IPS DF 6.9 (cell line): ENCODE data around the gene HSPA4L.

ENCODE experiments used
- DNase-seq: peaks from one replicate; pipeline ENCODE4 v3.0.0-alpha.2; 2013; ENCODE audit warnings: low read depth, low spot score
- H3K27ac ChIP-seq: one replicate; pipeline ENCODE4 v1.5.1; 2013; ENCODE audit warnings: low read length, control low read depth
- H3K27me3 ChIP-seq: 2 replicates; pipeline ENCODE4 v1.6.1; 2013; ENCODE audit warnings: mild to moderate bottlenecking, low read length; ENCODE audit not compliant: control insufficient read depth, insufficient read depth
- H3K36me3 ChIP-seq: 2 replicates; pipeline ENCODE4 v1.6.1; 2013; ENCODE audit warnings: low read length; ENCODE audit not compliant: control insufficient read depth, insufficient read depth
- H3K4me1 ChIP-seq: 2 replicates; pipeline ENCODE4 v1.6.1; 2013; ENCODE audit warnings: low read length; ENCODE audit not compliant: control insufficient read depth, insufficient read depth
- H3K4me3 ChIP-seq: 2 replicates; pipeline ENCODE4 v1.5.1; 2013; ENCODE audit warnings: mild to moderate bottlenecking, low read length
- H3K9me3 ChIP-seq: 2 replicates; pipeline ENCODE4 v1.6.1; 2013; ENCODE audit warnings: low read length, inconsistent platforms; ENCODE audit not compliant: control insufficient read depth, insufficient read depth
- WGBS: extraction: QIAGEN DNeasy Blood & Tissue Kit; methylation state at CpG from one replicate; pipeline ENCODE4 v1.1.7; 2013; ENCODE audit warnings: mixed read lengths, missing lambda C conversion rate; ENCODE audit not compliant: insufficient read length, insufficient coverage; 5-methylcytosine and 5-hydroxymethylcytosine counted together

Gene HSPA4L

GRCh38 chr4:127783026-127783769, 1.1 kb downstream of the HSPA4L start:
- DNase-seq, result no peak
- H3K27me3 ChIP-seq, result peaks cover 8% of the 10 kb centered on the region; the same call in 1 of the 2 replicates

DNA sequence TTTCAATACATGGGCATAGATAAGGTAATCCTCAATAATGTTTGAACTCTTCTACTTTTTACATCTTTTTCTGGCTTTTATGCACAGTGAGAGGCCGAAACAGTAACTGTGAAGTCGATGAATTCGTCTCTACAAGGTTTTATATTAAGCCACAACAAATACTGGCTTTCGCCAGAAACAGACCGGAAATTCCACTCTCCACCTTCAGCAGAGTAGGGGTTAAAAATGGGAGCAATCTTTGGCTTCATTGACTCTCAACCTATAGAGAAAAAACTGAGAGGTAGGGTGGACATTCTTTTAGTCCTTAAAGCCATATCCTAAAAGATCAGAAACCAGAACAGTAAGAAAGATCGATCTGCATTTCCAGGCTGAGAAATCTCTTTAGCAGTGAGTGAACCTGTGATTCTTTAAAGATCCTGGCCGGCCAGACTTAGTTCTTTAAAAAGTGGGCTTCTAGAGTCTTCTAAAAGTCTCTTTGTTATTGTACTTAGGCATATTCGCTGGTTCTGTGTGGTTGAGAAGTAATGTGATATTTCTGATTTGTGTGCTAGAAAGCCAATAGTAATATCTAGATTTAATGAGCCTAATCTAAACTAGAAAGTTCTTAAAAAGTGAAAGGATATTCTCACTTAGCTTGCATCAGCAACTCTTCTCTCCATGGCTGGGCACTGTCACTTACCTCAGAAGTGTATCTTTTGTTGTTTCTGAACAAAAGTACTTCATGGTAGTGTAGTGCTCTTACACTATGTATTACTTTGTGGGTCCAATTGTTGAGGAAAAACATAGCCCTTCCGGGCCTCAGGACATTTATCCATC, 2.0 kb downstream of the HSPA4L start:
- no peak for DNase-seq
- no peak overlapping the region for H3K4me3 ChIP-seq
- no CpG with 5 or more reads among the region's 9 CpGs for WGBS

More at GRCh38 chr4:127783026-127783769, 1.1 kb downstream of the HSPA4L start:
- H3K36me3 ChIP-seq, result no peaks in the 10 kb centered on the region
- WGBS, result no CpG with 5 or more reads among the region's 25 CpGs
- H3K9me3 ChIP-seq, result no peaks in the 10 kb centered on the region
- 0 out of 2 replicates have a peak, but pooled peaks cover 2% of the 10 kb centered on the region for H3K4me1 ChIP-seq
- H3K4me3 ChIP-seq, result peak overlapping the region; percentile 40; the same call in 1 of the 2 replicates
- H3K27ac ChIP-seq, result no peak overlapping the region

DNA sequence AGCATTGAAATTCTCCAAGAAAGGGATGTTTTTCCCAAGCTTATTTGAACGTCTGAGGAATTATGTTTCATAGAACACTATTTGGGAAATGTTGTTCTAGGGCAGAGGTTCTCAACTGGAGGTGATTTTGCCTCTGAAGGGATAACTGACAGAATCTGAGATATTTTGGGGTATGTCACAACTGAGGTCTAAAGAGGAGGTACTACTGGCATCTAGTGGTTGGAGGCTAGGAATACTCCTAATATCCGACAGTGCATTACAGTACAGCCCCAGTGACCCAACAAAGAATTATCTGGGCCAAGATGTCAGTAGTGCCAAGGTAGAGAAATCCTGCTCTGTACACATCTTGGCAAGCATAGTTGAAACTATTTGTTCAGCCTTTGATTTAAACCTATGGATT, 6.4 kb downstream of the HSPA4L start:
- Histone ChIP-seq H3K27me3 (no peaks in the 10 kb centered on the region), H3K36me3 (no peaks in the 10 kb centered on the region), H3K9me3 (no peaks in the 10 kb centered on the region), H3K27ac (no peak overlapping the region), H3K4me3 (no peak overlapping the region), H3K4me1 (no peaks in the 10 kb centered on the region)
- WGBS, result no CpG with 5 or more reads among the region's 2 CpGs
- no peak for DNase-seq

More for the DNA sequence above, 2.0 kb downstream of the HSPA4L start:
- Histone ChIP-seq H3K4me1 (0 out of 2 replicates have a peak, but pooled peaks cover 2% of the 10 kb centered on the region), H3K9me3 (no peaks in the 10 kb centered on the region), H3K27ac (no peak overlapping the region), H3K27me3 (peaks cover 8% of the 10 kb centered on the region; the same call in 1 of the 2 replicates), H3K36me3 (no peaks in the 10 kb centered on the region)

DNA sequence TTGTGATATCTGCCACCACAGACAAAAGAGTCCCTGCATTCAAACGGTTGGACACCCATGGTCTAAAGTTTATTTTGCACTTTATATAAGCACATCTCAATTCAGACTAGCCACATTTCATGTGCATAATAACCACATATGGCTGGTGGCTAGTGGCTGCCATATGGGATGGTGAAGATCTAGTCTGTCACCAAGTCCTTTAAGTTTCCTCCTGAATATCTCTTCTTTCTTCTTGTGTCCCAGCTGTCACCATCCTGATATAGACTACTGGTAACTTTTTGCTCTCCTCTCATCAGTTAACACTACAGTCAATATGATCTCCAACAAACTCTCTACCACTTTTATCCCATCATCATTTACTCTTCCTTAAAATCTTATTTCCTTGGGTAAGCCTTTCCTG, 9.3 kb downstream of the HSPA4L start:
- DNase-seq, result no peak
- no peak overlapping the region for H3K27ac ChIP-seq
- WGBS, result no CpG with 5 or more reads among the region's 1 CpG
- no peak overlapping the region for H3K4me3 ChIP-seq
- H3K27me3 ChIP-seq, result no peaks in the 10 kb centered on the region
- no peaks in the 10 kb centered on the region for H3K9me3 ChIP-seq
- H3K36me3 ChIP-seq, result no peaks in the 10 kb centered on the region
- H3K4me1 ChIP-seq, result no peaks in the 10 kb centered on the region

DNA sequence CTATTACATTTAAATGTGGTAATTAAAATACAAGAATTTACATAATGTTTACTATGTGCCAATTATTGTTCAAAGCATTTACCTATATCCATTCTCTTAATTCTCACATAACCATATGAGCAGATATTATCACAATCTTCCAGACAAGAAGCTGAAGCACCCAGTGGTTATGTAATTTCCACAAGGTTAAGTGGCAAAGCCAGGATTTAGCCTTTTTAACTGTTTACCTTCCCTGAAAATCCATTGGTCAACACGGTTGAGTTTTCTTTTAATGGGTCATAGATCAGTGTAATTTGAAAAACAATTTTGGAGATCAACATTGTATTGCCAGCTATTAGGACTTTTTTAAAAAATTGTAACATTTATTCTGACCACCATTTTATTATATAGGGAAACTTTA, 11.4 kb downstream of the HSPA4L start:
- Histone ChIP-seq H3K27me3 (no peaks in the 10 kb centered on the region), H3K9me3 (no peaks in the 10 kb centered on the region), H3K4me3 (no peak overlapping the region), H3K27ac (no peak overlapping the region), H3K4me1 (no peaks in the 10 kb centered on the region), H3K36me3 (no peaks in the 10 kb centered on the region)
- no CpG with 5 or more reads among the region's 1 CpG for WGBS
- no peak for DNase-seq

GRCh38 chr4:127799711-127800110, 17.6 kb downstream of the HSPA4L start:
- no peaks in the 10 kb centered on the region for H3K27me3 ChIP-seq
- H3K9me3 ChIP-seq, result no peaks in the 10 kb centered on the region
- no peak for DNase-seq
- no peaks in the 10 kb centered on the region for H3K4me1 ChIP-seq
- H3K36me3 ChIP-seq, result no peaks in the 10 kb centered on the region
- H3K27ac ChIP-seq, result no peak overlapping the region
- H3K4me3 ChIP-seq, result no peak overlapping the region

GRCh38 chr4:127809173-127809800, 27.2 kb downstream of the HSPA4L start:
- H3K36me3 ChIP-seq, result no peaks in the 10 kb centered on the region
- no peaks in the 10 kb centered on the region for H3K27me3 ChIP-seq
- no peaks in the 10 kb centered on the region for H3K9me3 ChIP-seq
- H3K4me3 ChIP-seq, result no peak overlapping the region
- H3K27ac ChIP-seq, result no peak overlapping the region
- H3K4me1 ChIP-seq, result no peaks in the 10 kb centered on the region
- no CpG with 5 or more reads among the region's 6 CpGs for WGBS
- no peak for DNase-seq

GRCh38 chr4:127810551-127810950, 28.4 kb downstream of the HSPA4L start:
- no CpG with 5 or more reads among the region's 3 CpGs for WGBS
- Histone ChIP-seq H3K4me1 (no peaks in the 10 kb centered on the region), H3K27me3 (no peaks in the 10 kb centered on the region), H3K36me3 (no peaks in the 10 kb centered on the region), H3K27ac (no peak overlapping the region), H3K9me3 (no peaks in the 10 kb centered on the region), H3K4me3 (no peak overlapping the region)
- no peak for DNase-seq

GRCh38 chr4:127822430-127822829, 40.3 kb downstream of the HSPA4L start:
- no peaks in the 10 kb centered on the region for H3K36me3 ChIP-seq
- H3K27ac ChIP-seq, result no peak overlapping the region
- H3K4me3 ChIP-seq, result no peak overlapping the region
- WGBS, result no CpG with 5 or more reads among the region's 2 CpGs
- H3K9me3 ChIP-seq, result no peaks in the 10 kb centered on the region
- no peaks in the 10 kb centered on the region for H3K4me1 ChIP-seq
- H3K27me3 ChIP-seq, result no peaks in the 10 kb centered on the region
- DNase-seq, result no peak

- Histone ChIP-seq H3K4me1 (no peaks in the 10 kb centered on the region), H3K27ac (no peak overlapping the region), H3K4me3 (no peak overlapping the region), H3K36me3 (no peaks in the 10 kb centered on the region), H3K9me3 (no peaks in the 10 kb centered on the region), H3K27me3 (no peaks in the 10 kb centered on the region)
- no peak for DNase-seq
- WGBS, result no CpG with 5 or more reads among the region's 2 CpGs
Observed at GRCh38 chr4:127828121-127828520, 46.0 kb downstream of the HSPA4L start.
